ENCODE data around the gene CENPH.
"Not testable (repeated sequence)": the region's sequence is repeated elsewhere in the genome, so short reads cannot be mapped to it uniquely, and the experiment has no call there.

The CENPH gene

GRCh38 chr5:69189162-69190086 lies at the start of gene CENPH:
CENPH (plus strand) TSS chr5:69189583; CDS start chr5:69189635, 52 bp downstream.
- DNase-seq (ENCODE audit: low spot score) = peak; percentile 95

GRCh38 chr5:69140239-69140638 lies 49.1 kb upstream of the CENPH start:
- not testable (repeated sequence) for DNase-seq (ENCODE audit: low spot score)

- no peak for DNase-seq (ENCODE audit: low spot score)
Observed at GRCh38 chr5:69140827-69141226, 48.6 kb upstream of the CENPH start.

- DNase-seq (ENCODE audit: low spot score) = not testable (repeated sequence)
Observed at GRCh38 chr5:69148576-69148975, 40.8 kb upstream of the CENPH start.

- no peak for DNase-seq (ENCODE audit: low spot score)
Observed at GRCh38 chr5:69148981-69149675, 40.3 kb upstream of the CENPH start.

GRCh38 chr5:69149676-69150010 lies 39.7 kb upstream of the CENPH start:
- no peak for DNase-seq (ENCODE audit: low spot score)

- DNase-seq (ENCODE audit: low spot score) = no peak
Observed at GRCh38 chr5:69152731-69153130, 36.7 kb upstream of the CENPH start.

- DNase-seq (ENCODE audit: low spot score) = no peak
Observed at GRCh38 chr5:69156456-69156855, 32.9 kb upstream of the CENPH start.

- DNase-seq (ENCODE audit: low spot score) = no peak
Observed at GRCh38 chr5:69158039-69158438, 31.3 kb upstream of the CENPH start.

- DNase-seq (ENCODE audit: low spot score) = no peak
Observed at GRCh38 chr5:69160651-69161050, 28.7 kb upstream of the CENPH start.

GRCh38 chr5:69166686-69167492 lies 22.5 kb upstream of the CENPH start, which contains the start of gene CCNB1:
CCNB1 (plus strand) TSS chr5:69167150; CDS start chr5:69167263, 113 bp downstream.
- DNase-seq (ENCODE audit: low spot score) = peak; percentile 99

- DNase-seq (ENCODE audit: low spot score) = peak; percentile 24
Observed at GRCh38 chr5:69167493-69167855, 21.9 kb upstream of the CENPH start.

- DNase-seq (ENCODE audit: low spot score) = no peak
Observed at GRCh38 chr5:69167929-69168328, 21.5 kb upstream of the CENPH start.

GRCh38 chr5:69170495-69170894 lies 18.9 kb upstream of the CENPH start:
- DNase-seq (ENCODE audit: low spot score) = no peak

GRCh38 chr5:69170969-69171368 lies 18.4 kb upstream of the CENPH start:
- DNase-seq (ENCODE audit: low spot score) = no peak

- not testable (repeated sequence) for DNase-seq (ENCODE audit: low spot score)
Observed at GRCh38 chr5:69181659-69182293, 7.6 kb upstream of the CENPH start.

GRCh38 chr5:69184621-69185020 lies 4.8 kb upstream of the CENPH start:
- no peak for DNase-seq (ENCODE audit: low spot score)

GRCh38 chr5:69187342-69187741 lies 2.0 kb upstream of the CENPH start:
- no peak for DNase-seq (ENCODE audit: low spot score)

- no peak for DNase-seq (ENCODE audit: low spot score)
Observed at GRCh38 chr5:69188811-69189161, 597 bp upstream of the CENPH start.

- no peak for DNase-seq (ENCODE audit: low spot score)
Observed at GRCh38 chr5:69202497-69202896, 13.1 kb downstream of the CENPH start.

GRCh38 chr5:69206528-69207190 lies 17.3 kb downstream of the CENPH start:
- DNase-seq (ENCODE audit: low spot score) = no peak
